Hematopoietic multipotent progenitor cell treated with erythropoietin and hydrocortisone succinate and interleukin-3 and kit ligand, for 17 days (in vitro differentiated cells): ENCODE results near the gene HEXIM2.
"Not testable (repeated sequence)": the region's sequence is repeated elsewhere in the genome, so short reads cannot be mapped to it uniquely, and the experiment has no call there.

Experiments used
- DNase-seq: peaks from one replicate; pipeline ENCODE4 v3.0.0-alpha.2; 2015; ENCODE audit warnings: low spot score

The HEXIM2 gene

GRCh38 chr17:45170280-45170930, 8.7 kb downstream of the HEXIM2 start:
- DNase-seq: peak; percentile 3

- DNase-seq: peak; percentile 19
Observed at GRCh38 chr17:45170931-45171337, 9.3 kb downstream of the HEXIM2 start.

DNA sequence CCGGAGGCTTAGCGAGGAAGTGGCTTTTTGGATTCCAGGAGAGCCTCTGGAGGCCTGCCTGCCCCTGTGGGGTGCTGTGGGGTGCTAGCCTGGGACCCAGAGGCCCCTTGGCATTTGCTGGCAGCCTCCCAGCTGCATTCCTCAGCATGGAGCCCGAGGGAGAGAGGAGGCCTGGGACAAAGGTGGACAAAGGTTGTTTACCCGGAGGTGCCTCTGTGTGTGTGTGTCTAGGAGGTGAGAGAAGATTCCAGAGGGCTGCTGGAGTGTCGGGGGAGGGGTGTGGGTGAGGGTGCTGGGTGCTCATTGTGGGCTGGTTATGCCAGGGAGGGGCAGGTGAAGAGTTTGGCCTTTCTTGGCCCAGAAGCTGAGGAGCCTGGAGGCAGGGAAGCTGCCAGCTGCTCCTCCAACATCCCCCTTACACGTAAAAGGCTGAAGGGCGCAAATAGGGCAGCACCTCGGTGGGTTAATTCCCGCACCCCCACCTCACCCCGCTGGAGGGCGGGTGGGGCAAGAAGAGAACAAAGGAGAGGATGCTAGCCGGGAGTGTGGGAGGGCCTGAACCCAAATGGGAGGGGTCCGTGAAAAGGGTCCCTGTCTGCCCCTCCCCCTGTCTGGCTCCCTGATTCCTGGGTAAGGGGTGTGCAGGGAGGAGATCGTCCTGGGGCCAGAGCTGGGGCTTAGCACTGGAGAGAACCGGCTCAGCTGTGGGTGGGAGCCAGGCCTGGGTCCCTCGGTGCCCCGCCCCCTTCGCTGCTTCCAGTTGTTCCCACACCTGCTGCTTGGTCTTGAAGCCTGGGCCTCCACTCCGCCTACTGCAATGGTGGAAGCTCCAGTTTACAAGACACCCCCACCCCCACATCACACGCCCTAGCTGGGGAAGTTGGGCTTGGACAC, 9.9 kb downstream of the HEXIM2 start:
- peak; percentile 6 for DNase-seq

GRCh38 chr17:45172232-45172540, 10.5 kb downstream of the HEXIM2 start:
- DNase-seq: no peak

GRCh38 chr17:45172541-45173286, 11.0 kb downstream of the HEXIM2 start:
- peak; percentile 5 for DNase-seq

DNA sequence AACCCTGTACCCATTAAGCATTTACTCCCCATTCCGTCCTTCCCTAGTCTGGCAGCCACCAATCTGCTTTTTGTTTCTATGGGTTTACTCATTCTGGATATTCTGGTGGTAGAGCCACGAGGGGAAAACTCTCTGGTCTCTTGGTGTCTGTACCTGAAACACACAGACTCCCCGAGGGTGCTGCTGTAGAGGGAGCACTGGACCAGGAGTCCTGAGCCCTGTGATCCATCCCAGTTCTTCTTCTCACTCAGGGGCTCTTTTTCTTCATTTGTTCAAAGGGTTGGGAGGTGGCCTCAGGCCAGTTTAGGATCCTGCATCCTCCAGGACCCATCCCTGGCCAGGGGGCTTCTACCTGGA, 14.1 kb downstream of the HEXIM2 start:
- no peak for DNase-seq

GRCh38 chr17:45177563-45177962, 15.9 kb downstream of the HEXIM2 start:
- no peak for DNase-seq

- no peak for DNase-seq
Observed at GRCh38 chr17:45184144-45184543, 22.5 kb downstream of the HEXIM2 start.

- DNase-seq: no peak
Observed at GRCh38 chr17:45186801-45187354, 25.2 kb downstream of the HEXIM2 start.

- DNase-seq: no peak
Observed at GRCh38 chr17:45189009-45189408, 27.3 kb downstream of the HEXIM2 start.

DNA sequence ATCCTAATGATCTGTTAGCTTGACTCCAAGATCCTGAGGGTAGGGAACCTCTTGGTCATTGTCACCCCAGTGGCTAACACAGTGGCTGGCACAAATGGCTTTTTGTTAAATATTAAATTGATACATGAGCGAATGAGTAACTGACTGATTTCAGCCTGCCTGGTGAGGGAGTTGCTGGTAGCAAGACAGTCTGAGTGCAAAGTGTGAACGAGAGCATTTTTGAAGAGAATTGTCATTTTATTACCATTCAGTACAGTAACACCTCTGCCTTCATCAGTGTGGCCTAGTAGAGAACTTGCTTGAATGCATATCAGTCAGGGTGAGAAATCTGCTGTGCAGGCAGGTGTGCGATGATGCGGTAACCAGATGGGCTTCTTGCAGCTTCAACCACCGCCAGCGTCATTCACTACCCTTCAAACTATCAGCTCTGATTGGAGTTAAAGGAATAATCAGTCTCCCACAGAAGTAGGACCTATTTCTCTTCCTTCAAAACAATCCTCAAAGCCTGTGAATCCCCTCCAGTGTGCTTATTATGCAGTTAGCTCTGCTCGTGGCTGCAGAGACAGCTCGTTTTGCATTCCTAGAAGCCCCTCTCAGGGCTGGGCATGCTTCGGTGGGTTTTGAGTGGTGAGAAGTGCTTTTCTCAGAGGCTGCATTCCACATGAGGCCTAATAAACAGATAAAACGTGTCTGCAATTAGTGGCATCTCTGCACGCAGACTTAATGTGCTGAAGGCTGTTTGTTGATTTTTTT, 29.0 kb downstream of the HEXIM2 start:
- no peak for DNase-seq

DNA sequence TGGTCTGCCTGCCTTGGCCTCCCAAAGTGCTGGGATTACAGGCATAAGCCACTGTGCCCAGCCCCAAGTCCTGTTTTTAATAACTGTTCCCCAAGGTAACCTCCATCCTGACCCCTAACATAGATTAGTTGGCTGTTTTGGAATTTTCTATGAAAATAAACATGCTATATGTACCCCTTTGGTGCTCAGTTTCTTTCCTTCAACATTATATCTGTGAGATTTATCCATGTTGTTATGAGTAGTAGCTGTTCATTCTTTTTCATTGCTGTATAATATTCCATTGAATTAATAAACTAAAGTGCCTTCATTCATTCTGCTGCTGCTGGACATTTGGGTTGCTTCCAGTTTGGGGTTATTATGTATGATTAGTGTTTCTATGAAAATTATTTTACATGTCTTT, 33.7 kb downstream of the HEXIM2 start:
- DNase-seq: no peak

- no peak for DNase-seq
Observed at GRCh38 chr17:45197108-45197507, 35.4 kb downstream of the HEXIM2 start.

- DNase-seq: peak; percentile 93
Observed at GRCh38 chr17:45197555-45198334, 36.1 kb downstream of the HEXIM2 start.

DNA sequence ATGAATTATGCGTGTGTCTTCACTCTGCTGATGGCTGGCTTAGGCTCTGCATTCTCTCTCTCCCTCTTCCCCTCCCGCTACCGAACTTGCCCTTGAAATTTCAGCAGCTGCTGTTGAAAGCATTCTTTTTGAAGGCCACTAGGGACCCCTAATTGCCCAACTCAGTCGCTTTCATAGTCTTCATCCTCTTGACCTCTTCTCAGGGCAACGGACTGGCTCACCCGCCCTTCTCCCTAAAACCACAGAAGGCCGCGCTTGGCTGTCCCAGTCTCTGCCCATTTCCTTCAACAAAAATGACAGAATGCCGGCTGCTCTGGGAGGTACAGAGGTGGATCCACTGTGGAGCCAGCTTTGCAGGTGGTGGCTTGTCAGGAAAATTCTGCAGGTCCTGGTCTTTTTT, 39.0 kb downstream of the HEXIM2 start:
- DNase-seq: no peak

GRCh38 chr17:45201457-45201856, 39.8 kb downstream of the HEXIM2 start:
- no peak for DNase-seq

DNA sequence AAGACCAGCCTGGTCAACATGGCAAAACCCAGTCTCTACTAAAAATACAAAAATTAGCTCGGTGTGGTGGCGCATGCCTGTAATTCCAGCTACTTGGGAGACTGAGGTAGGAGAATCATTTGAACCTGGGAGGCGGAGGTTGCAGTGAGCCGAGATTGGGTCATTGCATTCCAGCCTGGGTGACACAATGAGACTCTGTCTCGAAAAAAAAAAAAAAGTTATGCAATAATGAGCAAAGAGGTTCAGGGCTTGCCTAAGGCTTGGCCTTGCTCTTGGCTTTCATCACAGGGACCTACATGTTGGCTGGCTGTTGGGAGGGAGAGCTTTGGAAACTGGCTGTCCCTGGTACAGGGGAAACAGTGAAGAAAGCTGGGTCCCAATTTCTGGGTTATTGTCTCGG, 40.2 kb downstream of the HEXIM2 start:
- not testable (repeated sequence) for DNase-seq

- peak; percentile 84 for DNase-seq
Observed at GRCh38 chr17:45218895-45219661, 57.4 kb downstream of the HEXIM2 start.
